ENCODE measurements around the gene ASPG.
A peak's percentile ranks its signal among the peaks of the same experiment; 100 is the strongest.

ASPG gene

GRCh38 chr14:104118006-104118844 is 32.7 kb downstream of the ASPG start:
- DNase-seq: no peak

DNA sequence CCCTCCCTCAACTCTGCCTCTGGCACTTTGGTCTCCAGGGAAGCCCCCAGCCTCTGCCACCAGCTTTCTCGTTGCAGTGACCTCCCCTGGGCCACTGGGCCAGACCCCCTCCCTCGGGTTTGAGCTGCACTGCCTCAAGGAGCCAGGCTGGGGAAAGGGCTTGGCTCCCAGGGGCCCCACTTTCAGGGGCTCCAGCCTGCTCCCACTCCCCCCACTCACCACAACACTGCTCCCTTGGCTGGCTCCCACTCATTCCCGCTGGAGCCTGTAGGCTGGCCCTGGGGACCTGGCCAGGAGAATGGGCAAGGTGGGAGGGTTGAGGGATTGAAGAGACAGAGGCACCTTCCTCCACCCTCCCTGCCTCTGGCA is 33.6 kb downstream of the ASPG start:
- DNase-seq: no peak

GRCh38 chr14:104119488-104120251 is 34.2 kb downstream of the ASPG start:
- DNase-seq: no peak

- no peak for DNase-seq
Measured at GRCh38 chr14:104120281-104120741, 34.8 kb downstream of the ASPG start.

- no peak for DNase-seq
Measured at GRCh38 chr14:104121142-104121541, 35.6 kb downstream of the ASPG start.

GRCh38 chr14:104123879-104124278 is 38.4 kb downstream of the ASPG start:
- DNase-seq: no peak

DNA sequence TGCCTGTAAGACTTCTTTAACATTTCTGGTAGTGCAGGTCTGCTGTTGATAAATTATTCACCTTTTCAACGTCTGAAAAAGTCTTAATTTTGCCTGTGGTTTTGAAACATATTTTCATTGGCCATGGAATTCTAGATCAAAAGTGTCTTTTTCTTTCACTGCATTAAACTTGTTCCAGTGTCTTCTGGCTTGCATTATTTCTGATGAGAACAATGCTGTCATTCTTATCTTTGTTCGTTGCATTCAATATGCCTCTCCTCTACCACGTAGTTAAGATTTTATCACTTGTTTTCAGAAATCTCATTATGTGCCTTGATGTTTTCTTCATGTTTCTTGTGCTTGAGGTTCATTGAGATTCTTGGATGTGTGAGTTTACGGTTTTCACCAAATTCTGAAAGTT is 39.5 kb downstream of the ASPG start:
- no peak for DNase-seq

DNA sequence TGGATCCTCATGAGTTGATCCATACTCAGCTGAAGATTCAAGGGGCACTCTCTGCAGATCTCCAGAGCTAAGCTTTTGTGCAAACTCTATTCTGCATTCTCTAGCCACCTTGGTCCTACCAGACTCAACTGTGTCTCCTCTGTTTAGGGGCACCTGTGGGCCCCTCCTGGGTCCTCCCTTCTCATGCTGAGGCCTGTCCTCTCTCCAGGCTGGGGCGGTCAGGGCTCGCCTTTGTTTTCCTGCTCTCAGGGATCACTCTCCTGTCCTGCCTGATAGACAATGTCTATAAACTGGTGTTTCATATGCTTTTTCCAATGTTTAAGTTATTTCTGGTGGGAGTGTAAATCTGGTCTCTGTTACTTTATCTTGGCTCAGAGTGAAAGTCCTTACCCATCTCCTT is 41.3 kb downstream of the ASPG start:
- DNase-seq: no peak

GRCh38 chr14:104128981-104129380 is 43.5 kb downstream of the ASPG start:
- DNase-seq: no peak

DNA sequence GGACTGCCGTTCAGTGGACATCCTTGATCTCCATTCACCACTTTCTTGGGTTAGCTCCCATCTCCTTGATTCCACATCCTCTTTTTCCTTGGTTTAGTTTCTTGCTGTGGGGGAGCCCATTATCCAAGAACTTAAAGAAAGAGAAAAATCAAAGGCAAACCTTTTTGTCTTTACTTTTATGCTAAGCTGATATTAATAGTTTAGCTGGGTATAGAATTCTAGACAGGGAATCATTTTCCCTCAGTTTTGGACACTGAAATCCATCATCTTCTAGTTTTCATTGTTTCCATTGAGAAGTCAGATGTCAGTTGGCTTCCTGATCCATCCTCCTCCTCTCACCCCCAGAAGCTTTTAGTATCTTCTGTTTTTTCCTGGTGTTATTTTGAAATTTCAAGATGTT is 44.1 kb downstream of the ASPG start:
- DNase-seq: no peak

DNA sequence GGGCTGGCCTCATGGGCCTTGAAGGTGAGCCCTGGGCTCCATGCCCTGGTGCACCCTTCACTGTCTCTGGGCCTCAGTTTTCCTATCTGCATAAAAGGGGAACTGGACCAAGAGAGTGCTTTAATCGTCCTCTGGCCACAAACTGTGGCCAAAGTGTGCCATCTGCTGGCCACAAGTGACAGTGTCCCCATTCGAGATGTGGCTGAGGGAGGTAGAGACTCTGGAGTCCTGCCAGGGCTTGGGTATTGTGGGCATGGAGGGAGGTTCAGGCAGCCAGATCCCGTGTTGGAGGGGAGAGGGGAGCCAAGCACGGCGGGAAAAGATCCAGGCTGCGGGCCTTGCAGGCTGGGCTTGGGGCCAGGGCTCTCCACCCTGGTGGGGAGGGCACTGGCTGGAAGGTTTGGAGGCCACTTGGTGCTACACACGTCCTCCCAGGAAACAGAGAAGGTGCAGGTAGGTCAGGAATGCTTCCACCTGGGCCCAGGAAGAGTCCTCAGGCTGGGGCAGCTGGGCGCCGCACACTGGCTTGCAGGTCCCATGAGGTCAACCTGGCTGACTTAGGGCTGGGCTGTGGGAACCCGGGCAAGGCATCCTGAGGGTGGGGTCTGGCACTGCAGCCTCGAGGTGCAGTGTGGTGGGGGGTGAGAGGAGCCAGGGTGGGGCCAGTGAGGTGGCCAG is 45.6 kb downstream of the ASPG start:
- no peak for DNase-seq

DNA sequence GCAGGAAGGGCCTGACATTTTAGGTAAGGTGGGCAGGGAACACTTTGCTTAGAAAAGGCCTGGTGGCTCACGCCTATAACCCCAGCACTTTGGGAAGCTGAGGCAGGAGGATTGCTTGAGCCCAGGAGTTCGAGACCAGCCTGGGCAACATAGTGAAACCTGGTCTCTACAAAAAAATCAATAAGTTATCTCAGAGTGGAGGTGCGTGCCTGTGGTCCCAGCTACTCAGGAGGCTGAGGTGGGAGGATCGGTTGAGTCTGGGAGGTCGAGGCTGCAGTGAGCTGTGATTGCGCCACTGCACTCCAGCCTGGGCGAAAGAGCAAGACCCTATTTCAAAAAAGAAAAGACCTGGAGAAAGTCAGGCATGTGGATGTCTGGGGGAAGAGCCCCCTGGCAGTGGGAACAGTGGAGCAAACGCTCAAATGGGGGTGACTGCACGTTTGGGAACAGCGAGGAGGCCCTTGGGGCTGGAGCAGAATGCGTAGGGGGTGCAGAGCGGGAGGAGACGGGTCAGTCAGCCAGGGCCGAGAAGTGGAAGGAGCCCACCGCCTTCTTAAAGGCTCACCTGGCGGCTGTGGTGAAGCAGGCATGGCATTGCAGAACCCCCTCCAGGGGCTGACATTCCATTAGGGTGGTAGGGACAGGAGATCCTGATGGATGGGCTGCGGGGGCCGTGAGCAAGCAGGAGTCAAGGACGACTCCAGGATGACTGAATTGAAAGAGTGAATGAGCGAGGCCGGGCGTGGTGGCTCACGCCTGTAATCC is 46.6 kb downstream of the ASPG start:
- DNase-seq: no peak

- no peak for DNase-seq
Measured at GRCh38 chr14:104132981-104133380, 47.5 kb downstream of the ASPG start.

DNA sequence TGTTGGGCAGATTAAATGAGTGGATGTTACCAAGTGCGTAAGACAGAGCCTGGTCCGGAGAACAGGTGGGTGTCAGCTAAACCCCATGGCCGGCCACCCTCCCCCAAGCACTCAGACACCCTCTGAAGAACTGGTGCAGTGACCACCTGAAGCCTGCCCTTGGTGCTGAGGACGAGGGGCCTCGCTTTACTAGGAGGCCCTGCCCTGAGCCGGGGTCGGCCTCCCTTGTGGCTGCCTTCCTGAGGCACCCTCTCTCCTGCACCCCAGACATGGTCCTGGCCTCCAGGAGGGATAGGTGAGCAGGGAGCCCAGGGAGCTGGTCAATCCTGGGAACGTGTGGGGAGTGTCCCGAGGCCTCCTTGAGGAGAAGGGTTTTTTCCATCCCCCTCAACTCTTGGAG is 48.0 kb downstream of the ASPG start:
- DNase-seq: no peak

DNA sequence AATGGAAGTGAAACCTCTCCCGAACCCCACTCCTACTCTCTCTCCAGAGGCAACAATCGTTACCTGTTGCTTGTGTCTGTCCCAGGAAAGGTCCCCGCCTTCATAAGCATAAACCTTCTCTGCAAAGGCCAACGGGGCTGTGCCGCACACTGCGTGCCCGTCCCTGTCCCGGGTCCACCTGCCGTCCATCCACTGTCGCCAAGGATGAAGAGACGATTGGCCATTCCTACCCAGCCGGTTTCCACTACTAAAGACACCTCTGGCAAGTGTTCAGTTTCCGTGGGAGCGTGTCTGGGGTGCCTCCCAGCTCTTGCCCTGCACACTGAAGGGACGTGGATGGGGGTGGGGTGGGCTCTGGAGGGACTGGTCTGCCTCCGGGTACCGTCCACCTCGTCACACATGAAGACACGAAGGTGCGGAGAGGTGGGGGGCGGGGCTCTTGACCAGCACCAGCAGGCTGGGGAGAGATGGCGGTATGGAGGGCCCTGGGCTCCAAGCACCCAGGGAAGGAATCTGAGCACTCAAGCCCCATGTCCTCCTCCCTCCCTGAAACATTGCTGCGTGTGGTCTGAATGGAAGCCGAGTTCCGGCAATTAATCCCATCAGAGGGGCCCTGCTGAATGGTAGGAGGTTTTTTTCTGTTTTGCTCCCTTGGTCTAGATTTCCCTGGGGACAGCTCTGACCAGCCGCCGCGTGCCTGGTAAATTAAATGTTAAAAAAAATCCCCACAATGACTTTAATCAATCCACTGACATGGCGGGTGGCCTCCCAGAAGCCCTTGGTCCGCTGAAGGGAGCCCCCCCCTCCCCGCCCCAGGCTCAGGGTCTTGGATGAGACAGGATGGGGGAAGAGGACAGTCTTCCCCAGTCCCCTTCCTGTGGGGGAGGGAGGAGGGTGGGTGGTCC is 48.8 kb downstream of the ASPG start:
- DNase-seq: no peak

DNA sequence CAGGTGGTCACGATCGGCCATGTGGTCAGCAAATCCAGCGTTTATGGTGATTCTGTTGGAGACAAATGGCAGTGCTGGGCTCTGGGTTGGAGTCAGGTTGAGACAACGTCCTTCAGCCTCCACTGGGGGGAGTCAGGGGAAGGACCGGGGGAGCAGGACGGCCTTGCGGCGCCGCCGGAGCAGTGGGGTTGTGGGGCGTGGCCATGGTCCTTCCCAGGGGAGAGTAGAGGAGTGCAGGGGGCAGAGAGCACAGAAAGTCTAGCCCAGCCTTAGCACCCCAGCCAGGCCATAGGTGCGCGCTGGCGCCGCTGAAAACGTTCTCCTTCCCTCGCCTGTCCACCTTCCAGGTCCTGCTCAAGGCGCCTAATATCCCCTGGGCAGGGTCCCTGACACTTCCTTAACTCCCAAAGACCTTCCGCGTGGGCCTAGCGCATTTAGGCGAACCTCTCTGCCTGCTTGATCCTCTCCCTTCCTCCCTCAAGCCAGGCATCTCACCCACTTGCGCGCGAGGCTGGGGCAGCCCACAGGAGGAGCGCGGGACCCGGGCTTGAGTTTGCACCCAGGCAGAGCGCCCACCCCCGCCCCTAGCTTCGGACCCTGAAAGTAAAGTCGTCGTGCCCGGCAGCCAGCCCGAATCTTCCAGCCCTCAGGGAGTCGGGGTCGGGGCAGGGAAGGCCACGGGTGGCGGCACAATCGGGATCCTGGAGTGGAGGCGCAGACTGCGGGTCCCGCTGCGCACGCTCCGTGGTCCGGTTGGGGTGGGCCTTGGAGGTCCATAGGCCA is 49.8 kb downstream of the ASPG start:
- DNase-seq: no peak

DNA sequence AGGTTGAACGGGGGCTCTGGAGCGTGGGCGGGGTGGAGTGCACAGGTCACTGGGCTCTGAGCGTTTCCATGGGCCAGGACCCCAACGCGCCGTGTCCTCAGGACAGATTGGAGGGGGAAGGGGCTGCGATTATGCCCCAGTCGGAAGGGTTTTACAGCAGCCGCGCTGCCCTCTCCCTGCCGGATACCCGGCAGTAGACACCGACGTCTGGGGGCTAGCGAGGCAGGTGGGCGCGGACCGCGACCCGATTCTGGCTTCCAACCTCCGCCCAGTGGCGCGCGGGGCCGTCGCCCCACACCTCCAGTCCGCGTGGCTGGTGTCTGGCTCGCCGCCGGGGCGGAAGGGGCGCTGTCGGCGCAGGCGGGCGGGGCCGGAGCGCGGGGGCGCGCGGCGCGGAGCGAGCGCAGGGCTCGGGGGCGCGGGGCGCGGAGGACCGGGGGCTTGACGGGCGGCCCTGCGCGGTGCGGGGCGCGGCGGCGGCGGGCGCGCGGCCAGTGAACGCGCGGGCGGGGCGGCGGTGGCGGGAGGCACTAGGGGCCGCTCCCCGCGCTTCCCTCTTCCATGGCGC is 50.5 kb downstream of the ASPG start:
- DNase-seq: no peak

- DNase-seq: no peak
Measured at GRCh38 chr14:104136472-104137296, 51.2 kb downstream of the ASPG start.

DNA sequence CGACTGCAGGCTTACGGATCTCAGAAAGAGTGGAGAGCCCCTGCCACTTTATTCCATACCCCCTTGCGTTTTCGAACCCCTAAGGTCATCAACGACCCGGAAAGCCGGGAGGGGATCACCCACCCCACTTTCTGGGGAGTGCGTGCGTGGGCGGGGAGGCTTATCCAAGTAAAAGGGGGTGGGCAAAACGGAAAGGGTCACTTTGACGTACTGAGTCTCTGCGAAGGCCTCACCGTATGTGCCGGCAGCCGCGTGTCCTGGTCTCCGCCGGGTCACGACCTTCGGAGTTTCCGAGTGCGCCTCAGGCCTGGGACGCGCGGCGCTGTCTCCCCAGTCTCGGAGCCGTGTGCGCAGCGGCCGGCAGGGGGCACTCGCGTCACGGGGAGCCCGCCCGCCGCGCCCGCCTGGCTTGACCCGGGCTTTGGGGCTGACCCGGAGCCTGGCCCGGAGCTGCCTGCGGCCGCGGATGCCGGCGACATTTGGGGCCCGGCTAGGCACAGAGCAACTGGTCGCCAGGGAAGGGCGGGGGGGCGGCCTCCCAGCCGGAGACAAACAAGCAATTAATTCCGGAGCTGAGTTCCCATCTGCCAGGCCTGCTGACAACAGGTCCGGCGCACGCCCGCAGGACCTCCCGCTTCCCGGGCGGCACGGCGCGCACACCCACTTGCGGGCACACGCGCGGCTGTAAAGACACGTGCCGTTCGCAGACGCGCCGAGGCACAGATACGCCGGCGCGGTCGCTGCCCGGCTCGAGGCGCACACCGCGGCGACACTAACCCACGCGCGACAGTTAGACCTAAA is 52.0 kb downstream of the ASPG start:
- peak; percentile 58 for DNase-seq

Measured in T-helper 9 cell (primary cell).